GM23338 (cell line): ENCODE results near the gene GJC1. TPM values are rescaled to one million over a fixed set of nuclear protein-coding genes. Genes with fewer than 3 reads are reported as not detected.

Experiments
- ATAC-seq: fragments of 200-7000 bp; cut with Tn5 transposase; 3 replicates; pipeline ENCODE4 v1.9.1; 2020
- DNase-seq: peaks from one replicate; pipeline ENCODE4 v3.0.0-alpha.2; 2015; ENCODE audit warnings: low spot score
- H2AFZ ChIP-seq: fragments of 200-600 bp; sonication (generic); 2 replicates; pipeline ENCODE4 v1.8.0; 2016; ENCODE audit warnings: antibody characterized with exemption, mild to moderate bottlenecking, moderate library complexity
- H3F3A ChIP-seq: fragments of 200-600 bp; sonication (generic); replicated peaks from 2 replicates; pipeline ENCODE4 v1.8.0; 2017; ENCODE audit warnings: antibody characterized with exemption, mixed run types, low read depth
- H3K27ac ChIP-seq: fragments of 200-600 bp; sonication (generic); 2 replicates; pipeline ENCODE4 v1.6.1; 2016; ENCODE audit warnings: low read depth
- H3K27me3 ChIP-seq: fragments of 200-600 bp; sonication (generic); 2 replicates; pipeline ENCODE4 v1.8.0; 2016; ENCODE audit warnings: mild to moderate bottlenecking, mixed run types, moderate library complexity; ENCODE audit not compliant: insufficient read depth
- H3K36me3 ChIP-seq: fragments of 200-600 bp; sonication (generic); 2 replicates; pipeline ENCODE4 v1.8.0; 2016; ENCODE audit warnings: mild to moderate bottlenecking; ENCODE audit not compliant: insufficient read depth
- H3K4me1 ChIP-seq: fragments of 200-600 bp; sonication (generic); 2 replicates; pipeline ENCODE4 v1.8.0; 2016; ENCODE audit warnings: mild to moderate bottlenecking, moderate library complexity; ENCODE audit not compliant: insufficient read depth
- H3K4me2 ChIP-seq: fragments of 200-600 bp; sonication (generic); 2 replicates; pipeline ENCODE4 v1.7.1; 2017; ENCODE audit warnings: mixed run types
- H3K4me3 ChIP-seq: fragments of 200-600 bp; sonication (generic); 2 replicates; pipeline ENCODE4 v1.6.1; 2016; ENCODE audit warnings: mixed run types
- H3K79me2 ChIP-seq: fragments of 200-600 bp; sonication (generic); replicated peaks from 2 replicates; pipeline ENCODE4 v1.8.0; 2017; ENCODE audit warnings: mild to moderate bottlenecking; ENCODE audit not compliant: insufficient read depth
- H3K9me2 ChIP-seq: fragments of 200-600 bp; sonication (generic); 2 replicates; pipeline ENCODE4 v1.8.0; 2017; ENCODE audit not compliant: insufficient read depth
- H4K20me1 ChIP-seq: fragments of 200-600 bp; sonication (generic); replicated peaks from 2 replicates; pipeline ENCODE4 v1.8.0; 2017; ENCODE audit warnings: mild to moderate bottlenecking; ENCODE audit not compliant: insufficient read depth
- H3K27ac Mint-ChIP-seq: 2 replicates; pipeline ENCODE4 v1.8.0; 2020; ENCODE audit warnings: inconsistent platforms, mild to moderate bottlenecking, moderate library complexity, mixed read lengths
- H3K27me3 Mint-ChIP-seq: 3 replicates; pipeline ENCODE4 v1.8.0; 2022; ENCODE audit warnings: low read depth, mild to moderate bottlenecking, moderate library complexity, mixed read lengths, inconsistent platforms; ENCODE audit not compliant: insufficient read depth, poor library complexity
- H3K36me3 Mint-ChIP-seq: 3 replicates; pipeline ENCODE4 v1.8.0; 2021; ENCODE audit warnings: low read depth, mild to moderate bottlenecking, inconsistent platforms, moderate library complexity, mixed read lengths
- H3K4me1 Mint-ChIP-seq: 3 replicates; pipeline ENCODE4 v1.8.0; 2020; ENCODE audit warnings: mild to moderate bottlenecking, inconsistent platforms, mixed read lengths
- H3K4me3 Mint-ChIP-seq: 3 replicates; pipeline ENCODE4 v1.8.0; 2021; ENCODE audit warnings: moderate library complexity, mild to moderate bottlenecking, inconsistent platforms, mixed read lengths
- H3K9me3 Mint-ChIP-seq: 3 replicates; pipeline ENCODE4 v1.8.0; 2020; ENCODE audit warnings: moderate library complexity, mild to moderate bottlenecking, inconsistent platforms, mixed read lengths
- CTCF ChIP-seq, 2 experiments: fragments of 200-600 bp in 1 of 2; sonication (generic) in 1 of 2; conservative IDR thresholded peaks; 2 replicates each; pipeline versions ENCODE4 v1.5.1 to v1.6.1; 2016 to 2017; ENCODE audit warnings: antibody characterized with exemption in 2 of 2, low read depth in 2 of 2, mild to moderate bottlenecking in 2 of 2, moderate library complexity in 1 of 2
- ETS1 ChIP-seq: IDR thresholded peaks from 2 replicates; pipeline ENCODE4 v1.6.1; 2016; ENCODE audit warnings: antibody characterized with exemption
- EZH2 ChIP-seq: fragments of 200-600 bp; sonication (generic); IDR thresholded peaks from one replicate; pipeline ENCODE4 v1.8.0; 2017; ENCODE audit warnings: antibody characterized with exemption, mild to moderate bottlenecking, low read depth; ENCODE audit not compliant: unreplicated experiment
- NANOG ChIP-seq: IDR thresholded peaks from 2 replicates; pipeline ENCODE4 v1.6.1; 2016; ENCODE audit warnings: antibody characterized with exemption, borderline replicate concordance
- POLR2AphosphoS5 ChIP-seq: IDR thresholded peaks from 2 replicates; pipeline ENCODE4 v1.6.1; 2016; ENCODE audit warnings: antibody characterized with exemption, low read depth
- REST ChIP-seq: IDR thresholded peaks from one replicate; pipeline ENCODE4 v1.6.1; 2018; ENCODE audit warnings: antibody characterized with exemption; ENCODE audit not compliant: unreplicated experiment
- STAT1 ChIP-seq: IDR thresholded peaks from one replicate; pipeline ENCODE4 v1.6.1; 2016; ENCODE audit warnings: antibody characterized with exemption; ENCODE audit not compliant: unreplicated experiment
- ZNF331 ChIP-seq: fragments of 250-450 bp; sonication (Bioruptor Pico); IDR thresholded peaks from 2 replicates; pipeline ENCODE4 v1.5.0; 2020; ENCODE audit warnings: low read depth, mild to moderate bottlenecking, moderate library complexity
- ZNF462 ChIP-seq: fragments of 250-450 bp; sonication (Bioruptor Pico); IDR thresholded peaks from 2 replicates; pipeline ENCODE4 v1.5.0; 2020; ENCODE audit warnings: mild to moderate bottlenecking, moderate library complexity
- polyA plus RNA-seq: library from polyadenylated mRNA; unstranded; fragments of >200 nt; fragmentation: Nextera tagmentation; extraction: Ambion mirVana; gene quantifications from 2 replicates; pipeline ENCODE4 v1.2.1, GENCODE V29; 2016
- total RNA-seq: library from RNA; depleted of rRNA; stranded (reverse); fragments of >200 nt; shearing (Covaris generic); gene quantifications from 2 replicates; pipeline ENCODE4 v1.2.3, GENCODE V29; 2014

The GJC1 gene
- total and polyA plus RNA-seq, 2 experiments from 2014 or later = 34.7 to 99.2 TPM

GRCh38 chr17:44850612-44851011 is 20.5 kb upstream of the GJC1 start:
- Mint-ChIP-seq H3K27ac (no peak overlapping the region), H3K27me3 (peaks cover 11% of the 10 kb centered on the region), H3K36me3 (peaks cover 62% of the 10 kb centered on the region), H3K4me3 (no peak overlapping the region), H3K9me3 (no peaks in the 10 kb centered on the region), H3K4me1 (peaks cover 25% of the 10 kb centered on the region)
- Histone ChIP-seq H3K79me2 (no peaks in the 10 kb centered on the region), H2AFZ (no peak overlapping the region), H3K4me3 (no peak overlapping the region), H3K36me3 (peaks cover 22% of the 10 kb centered on the region), H3K27me3 (no peaks in the 10 kb centered on the region), H4K20me1 (0 out of 2 replicates have a peak, but pooled peaks cover 4% of the 10 kb centered on the region), H3K9me2 (no peaks in the 10 kb centered on the region), H3K4me1 (peaks cover 7% of the 10 kb centered on the region), H3F3A (0 out of 2 replicates have a peak, but pooled peaks cover 8% of the 10 kb centered on the region), H3K27ac (no peak overlapping the region; the same call in 1 of the 2 replicates), H3K4me2 (no peak overlapping the region)
- no peak for TF ChIP-seq POLR2AphosphoS5
- ATAC-seq (no peak), DNase-seq (no peak)

GRCh38 chr17:44850025-44850424 is 19.9 kb upstream of the GJC1 start:
- peaks cover 56% of the 10 kb centered on the region for H3K36me3 Mint-ChIP-seq
- H3K4me3 ChIP-seq = no peak overlapping the region
- H3K27ac ChIP-seq = no peak overlapping the region
- peaks cover 25% of the 10 kb centered on the region for H3K4me1 Mint-ChIP-seq
- no peak overlapping the region for H2AFZ ChIP-seq
- no peaks in the 10 kb centered on the region for H3K27me3 ChIP-seq
- H3K4me2 ChIP-seq = no peak overlapping the region
- H3K36me3 ChIP-seq = peaks cover 21% of the 10 kb centered on the region
- peaks cover 7% of the 10 kb centered on the region for H3K4me1 ChIP-seq
- 0 out of 2 replicates have a peak, but pooled peaks cover 8% of the 10 kb centered on the region for H3F3A ChIP-seq
- no peak overlapping the region for H3K4me3 Mint-ChIP-seq
- H3K79me2 ChIP-seq = no peaks in the 10 kb centered on the region
- ATAC-seq (no peak), DNase-seq (no peak)
- 0 out of 2 replicates have a peak, but pooled peaks cover 4% of the 10 kb centered on the region for H4K20me1 ChIP-seq
- no peaks in the 10 kb centered on the region for H3K9me3 Mint-ChIP-seq
- H3K27me3 Mint-ChIP-seq = peaks cover 14% of the 10 kb centered on the region
- no peaks in the 10 kb centered on the region for H3K9me2 ChIP-seq
- no peak overlapping the region for H3K27ac Mint-ChIP-seq
- TF ChIP-seq CTCF (conservative IDR thresholded peaks at IDR 0.05; ENCODE audit: low read depth in 2 of 2) (no peak), STAT1 (no peak), REST (no peak), ZNF462 (no peak), ZNF331 (CRISPR knock-in tag) (no peak), EZH2 (no peak), POLR2AphosphoS5 (no peak), NANOG (no peak), ETS1 (no peak)
